H1 (cell line): ENCODE measurements around the gene CDC42EP4. TPM values are rescaled to one million over a fixed set of nuclear protein-coding genes. Genes with fewer than 3 reads are reported as not detected.

Source experiments
- CTCF ChIA-PET: fragments of 300-600 bp; sonication (Branson Sonifier 250); formaldehyde crosslinking; loops from one replicate; lab custom pipeline; 2021; ENCODE audit not compliant: partially characterized antibody; lab: Charles Lee
- POLR2A ChIA-PET: fragments of 300-600 bp; sonication (Branson Sonifier 250); formaldehyde crosslinking; loops from one replicate; lab custom pipeline; 2021; ENCODE audit warnings: inconsistent platforms; ENCODE audit not compliant: partially characterized antibody; lab: Charles Lee
- DNase-seq, 2 experiments: peaks; one replicate each; pipeline versions ENCODE4 v3.0.0 to v3.0.0-alpha.2; 2010 to 2022; ENCODE audit warnings: low spot score in 2 of 2, low read depth in 1 of 2, mixed read lengths in 1 of 2
- FAIRE-seq: peaks from 2 replicates; lab custom pipeline; 2011; peaks lifted over from hg19 to GRCh38; lab: Jason Lieb, UNC
- H2AFZ ChIP-seq: 2 replicates; pipeline ENCODE4 v1.8.1; 2012; ENCODE audit warnings: low read length, inconsistent platforms
- H2AK5ac ChIP-seq: 2 replicates; pipeline ENCODE4 v1.6.1; 2013; ENCODE audit warnings: low read depth, low read length
- H2BK120ac ChIP-seq: replicated peaks from 2 replicates; pipeline ENCODE3; 2013; ENCODE audit warnings: low read depth, low read length, inconsistent platforms
- H2BK12ac ChIP-seq: 2 replicates; pipeline ENCODE4 v1.6.1; 2013; ENCODE audit warnings: low read depth, low read length
- H2BK15ac ChIP-seq: 2 replicates; pipeline ENCODE4 v1.6.1; 2013; ENCODE audit warnings: low read length
- H2BK20ac ChIP-seq: 2 replicates; pipeline ENCODE4 v1.6.1; 2013; ENCODE audit warnings: low read length
- H2BK5ac ChIP-seq: 2 replicates; pipeline ENCODE4 v1.6.1; 2013; ENCODE audit warnings: low read depth, low read length
- H3K14ac ChIP-seq: 2 replicates; pipeline ENCODE4 v1.6.1; 2013; ENCODE audit warnings: inconsistent platforms; ENCODE audit not compliant: insufficient read length
- H3K18ac ChIP-seq: 2 replicates; pipeline ENCODE4 v1.6.1; 2013; ENCODE audit warnings: low read length; ENCODE audit errors: extremely low read depth
- H3K23ac ChIP-seq: 2 replicates; pipeline ENCODE4 v1.6.1; 2013; ENCODE audit warnings: inconsistent platforms; ENCODE audit not compliant: insufficient read length
- H3K23me2 ChIP-seq: 2 replicates; pipeline ENCODE4 v1.6.1; 2013; ENCODE audit warnings: low read depth, low read length
- H3K27ac ChIP-seq: 2 replicates; pipeline ENCODE4 v1.6.1; 2011; ENCODE audit warnings: low read depth, low read length, inconsistent platforms
- H3K27me3 ChIP-seq, 4 experiments: replicated peaks in 1 of 4; 1 replicate in 1 of 4; 2 replicates in 3 of 4; pipeline versions ENCODE4 v1.6.1 to v1.8.1; 2011 to 2013; ENCODE audit warnings: low read length in 3 of 4, mild to moderate bottlenecking in 3 of 4, inconsistent platforms in 2 of 4, mixed read lengths in 2 of 4, moderate library complexity in 1 of 4; ENCODE audit not compliant: control insufficient read depth in 3 of 4, insufficient read depth in 3 of 4; ENCODE audit errors: extremely low read depth in 1 of 4
- H3K36me3 ChIP-seq, 4 experiments: 2 replicates each; pipeline versions ENCODE4 v1.6.1 to v1.8.1; 2011 to 2013; ENCODE audit warnings: mild to moderate bottlenecking in 4 of 4, low read length in 3 of 4, moderate library complexity in 2 of 4, control low read depth in 1 of 4, inconsistent platforms in 1 of 4; ENCODE audit not compliant: insufficient read depth in 4 of 4, control insufficient read depth in 2 of 4
- H3K4ac ChIP-seq: replicated peaks from 2 replicates; pipeline ENCODE3; 2013; ENCODE audit warnings: low read length, low read depth, mixed read lengths, inconsistent platforms; ENCODE audit not compliant: insufficient read length
- H3K4me1 ChIP-seq, 4 experiments: replicated peaks in 1 of 4; 1 replicate in 1 of 4; 2 replicates in 3 of 4; pipeline versions ENCODE4 v1.6.1 to v1.8.1; 2011 to 2013; ENCODE audit warnings: low read length in 3 of 4, inconsistent platforms in 2 of 4, mixed read lengths in 1 of 4; ENCODE audit not compliant: insufficient read depth in 4 of 4, control insufficient read depth in 3 of 4
- H3K4me2 ChIP-seq, 2 experiments: 2 replicates each; pipeline versions ENCODE4 v1.6.1 to v1.8.1; 2011 to 2013; ENCODE audit warnings: low read depth in 2 of 2, low read length in 2 of 2, control low read depth in 1 of 2, inconsistent platforms in 1 of 2, mild to moderate bottlenecking in 1 of 2; ENCODE audit not compliant: insufficient read depth in 1 of 2
- H3K4me3 ChIP-seq, 4 experiments: fragments of 200-600, 300-600 bp in 1 of 4; sonication (generic), shearing (Covaris generic), sonication (Bioruptor Twin) in 1 of 4; 2 replicates each; pipeline versions ENCODE4 v1.5.1 to v1.8.1; 2011 to 2016; ENCODE audit warnings: low read length in 4 of 4, low read depth in 3 of 4, control low read depth in 2 of 4, inconsistent platforms in 2 of 4, mild to moderate bottlenecking in 2 of 4, mixed read lengths in 1 of 4, moderate library complexity in 1 of 4; ENCODE audit not compliant: insufficient read depth in 2 of 4; ENCODE audit errors: extremely low read depth in 1 of 4
- H3K56ac ChIP-seq: replicated peaks from 2 replicates; pipeline ENCODE3; 2013; ENCODE audit warnings: low read depth, mild to moderate bottlenecking, mixed read lengths, low read length, inconsistent platforms; ENCODE audit not compliant: insufficient read length
- H3K79me1 ChIP-seq: 2 replicates; pipeline ENCODE4 v1.6.1; 2013; ENCODE audit warnings: low read depth, low read length, control low read depth
- H3K79me2 ChIP-seq, 2 experiments: 2 replicates each; pipeline versions ENCODE4 v1.6.1 to v1.8.1; 2012 to 2013; ENCODE audit warnings: low read length in 2 of 2, mild to moderate bottlenecking in 2 of 2, inconsistent platforms in 1 of 2; ENCODE audit not compliant: insufficient read depth in 2 of 2, control insufficient read depth in 1 of 2
- H3K9ac ChIP-seq, 4 experiments: replicated peaks in 1 of 4; 1 replicate in 1 of 4; 2 replicates in 3 of 4; pipeline versions ENCODE4 v1.6.1 to v1.8.1; 2011 to 2013; ENCODE audit warnings: low read depth in 3 of 4, low read length in 3 of 4, control low read depth in 2 of 4, mild to moderate bottlenecking in 2 of 4, moderate library complexity in 2 of 4, inconsistent platforms in 1 of 4; ENCODE audit errors: extremely low read depth in 1 of 4
- H3K9me3 ChIP-seq, 2 experiments: 2 replicates each; pipeline versions ENCODE4 v1.6.1 to v1.8.1; 2012 to 2013; ENCODE audit warnings: mild to moderate bottlenecking in 2 of 2, moderate library complexity in 2 of 2, control low read depth in 1 of 2, inconsistent platforms in 1 of 2, low read depth in 1 of 2, low read length in 1 of 2, mixed read lengths in 1 of 2; ENCODE audit not compliant: insufficient read depth in 2 of 2
- H4K20me1 ChIP-seq, 2 experiments: replicated peaks in 1 of 2; 2 replicates each; pipeline versions ENCODE3 to v1.8.1; 2011 to 2013; ENCODE audit warnings: inconsistent platforms in 2 of 2, low read length in 2 of 2, mild to moderate bottlenecking in 1 of 2; ENCODE audit not compliant: insufficient read depth in 2 of 2, control insufficient read depth in 1 of 2
- H4K5ac ChIP-seq: 2 replicates; pipeline ENCODE4 v1.6.1; 2013; ENCODE audit warnings: low read length, low read depth, mixed read lengths, inconsistent platforms; ENCODE audit not compliant: insufficient read length
- H4K8ac ChIP-seq: 2 replicates; pipeline ENCODE4 v1.8.0; 2013; ENCODE audit warnings: mild to moderate bottlenecking, moderate library complexity, low read length, inconsistent platforms; ENCODE audit not compliant: insufficient read depth; ENCODE audit errors: extremely low read depth
- H4K91ac ChIP-seq: replicated peaks from 2 replicates; pipeline ENCODE3; 2013; ENCODE audit warnings: low read length, mixed read lengths, inconsistent platforms; ENCODE audit not compliant: insufficient read length
- CREB1 ChIP-seq: IDR thresholded peaks from 2 replicates; pipeline ENCODE4 v1.6.1; 2012; ENCODE audit warnings: inconsistent platforms
- KDM4A ChIP-seq: IDR thresholded peaks from one replicate; pipeline ENCODE4 v1.7.1; 2012; ENCODE audit warnings: low read depth, mild to moderate bottlenecking, moderate library complexity, low read length, inconsistent platforms; ENCODE audit not compliant: severe bottlenecking
- SAP30 ChIP-seq: fragments of 300-600 bp; sonication (generic); IDR thresholded peaks from 2 replicates; pipeline ENCODE4 v1.7.1; 2012; ENCODE audit warnings: low read length, moderate library complexity, mild to moderate bottlenecking, inconsistent platforms; ENCODE audit not compliant: insufficient read depth, insufficient replicate concordance
- SIN3A ChIP-seq, 2 experiments: IDR thresholded peaks in 1 of 2; conservative IDR thresholded peaks in 1 of 2; 2 replicates each; pipeline ENCODE4 v1.6.1; 2011 to 2012; ENCODE audit warnings: low read length in 2 of 2, improper control_type of control experiment in 1 of 2, low read depth in 1 of 2, mild to moderate bottlenecking in 1 of 2
- TAF1 ChIP-seq: IDR thresholded peaks from 2 replicates; pipeline ENCODE4 v1.6.1; 2011; ENCODE audit warnings: mild to moderate bottlenecking, low read depth, low read length
- TEAD4 ChIP-seq: IDR thresholded peaks from 2 replicates; pipeline ENCODE4 v1.6.1; 2012; ENCODE audit warnings: low read depth, low read length, inconsistent platforms, mixed read lengths
- WGBS, 2 experiments: shearing (Covaris generic) in 1 of 2; methylation state at CpG; one replicate each; pipeline versions ENCODE4 v1.1.6 to v1.1.7; 2013 to 2015; ENCODE audit warnings: low lambda C conversion rate in 2 of 2, mixed read lengths in 2 of 2, inconsistent platforms in 1 of 2, low coverage in 1 of 2, missing lambda C conversion rate in 1 of 2; ENCODE audit not compliant: insufficient replicate concordance in 2 of 2, insufficient coverage in 1 of 2, insufficient read length in 1 of 2; ENCODE audit errors: extremely low coverage in 1 of 2, missing lambda C conversion rate in 1 of 2; 5-methylcytosine and 5-hydroxymethylcytosine counted together
- polyA plus RNA-seq, 7 experiments: library from polyadenylated mRNA; depleted of rRNA in 3 of 7; stranded (reverse) in 5 of 7; unstranded in 2 of 7; fragments of >200 nt in 5 of 7; fragments of 200-250 nt in 2 of 7; gene quantifications; 1 replicate in 5 of 7; 2 replicates in 1 of 7; 4 replicates in 1 of 7; pipeline versions ENCODE4 v1.2.1 to v1.2.3, GENCODE V29; 2011 to 2013; ENCODE audit warnings: missing spikeins in 2 of 7, mixed read lengths in 2 of 7
- total RNA-seq: library from RNA; stranded (reverse); fragmentation: NEBNext Ultra II Directional; extraction: Animal tissue kit (Norgen Biotek cat#: 25700); gene quantifications from 2 replicates; pipeline ENCODE4 v1.2.1, GENCODE V29; 2021

CDC42EP4 gene
- total and polyA plus RNA-seq, 2 of the 8 experiments (the other 6 are each of a cell fraction or from before 2014, with no cell fraction given): 8.8 to 12.6 TPM

GRCh38 chr17:73311428-73311780, 397 bp downstream of the CDC42EP4 start:
- peak overlapping the region; percentile 54 for H4K8ac ChIP-seq
- H3K79me1 ChIP-seq: no peaks in the 10 kb centered on the region; the same call in none of the 2 replicates
- no peak overlapping the region for H3K23ac ChIP-seq
- H3K56ac ChIP-seq: peak overlapping the region; percentile 12
- ChIA-PET POLR2A (interaction anchor here (0.6 to 6.6 kb wide), 9 partner anchors 9 to 91 kb away, joined by 3 to 49 read pairs (median 5); no protein-coding TSS in a partner anchor), CTCF (interaction anchor here (0.8 to 8.5 kb wide), 18 partner anchors 10 to 80 kb away, joined by 3 to 53 read pairs (median 8); partner anchors contain the start of gene CPSF4L)
- peaks cover 2 to 21% (median 17%) of the 10 kb centered on the region in 4 experiments for H3K4me1 ChIP-seq
- 1% methylated on average over 16 of the region's 38 CpGs; no CpG with 5 or more reads in 1 of the 2 experiments for WGBS, 2 experiments
- no peak overlapping the region for H3K27ac ChIP-seq
- peak in 1 of 2 experiments; percentile 71 for DNase-seq
- H3K4ac ChIP-seq: no peak overlapping the region
- H3K23me2 ChIP-seq: peaks cover 16% of the 10 kb centered on the region; the same call in 1 of the 2 replicates
- peaks cover 0 to 10% (median 5%) of the 10 kb centered on the region in 4 experiments; a peak in 3 of 7 replicates for H3K27me3 ChIP-seq
- no peak overlapping the region; the same call in none of the 2 replicates for H3K18ac ChIP-seq
- no peak overlapping the region for H3K14ac ChIP-seq
- 0 out of 2 replicates have a peak overlapping the region, but pooled peaks have one; percentile 42 for H2AFZ ChIP-seq
- H2BK12ac ChIP-seq: no peak overlapping the region
- H2AK5ac ChIP-seq: no peak overlapping the region
- no peak overlapping the region for H4K5ac ChIP-seq
- H3K4me3 ChIP-seq: peak overlapping the region; percentile 78 to 92 (median 82)
- H4K20me1 ChIP-seq: peaks cover 0 to 2% of the 10 kb centered on the region in 2 experiments
- H2BK5ac ChIP-seq: no peak overlapping the region
- peak overlapping the region; percentile 61; the same call in 1 of the 2 replicates for H2BK15ac ChIP-seq
- H2BK120ac ChIP-seq: no peak overlapping the region
- no peaks in the 10 kb centered on the region for H3K9me3 ChIP-seq
- TF ChIP-seq KDM4A: peak; percentile 73
- peak; percentile 16 for TF ChIP-seq SAP30
- no peak for TF ChIP-seq CREB1
- 0 out of 4 replicates have a peak, but pooled peaks of 1 of the 2 experiments have one; percentile 2 for TF ChIP-seq SIN3A (conservative IDR thresholded peaks at IDR 0.05 in 1 of 2, IDR thresholded peaks at IDR 0.05 in 1 of 2; ENCODE audit: low read depth in 1 of 2, low read length in 2 of 2)
- no peak for TF ChIP-seq TEAD4
- no peak for TF ChIP-seq TAF1
- TF ChIP-seq, all 59 proteins: peak for 3
- Histone ChIP-seq H3K4me2 (peak overlapping the region; percentile 93), H2BK20ac (no peak overlapping the region), H3K36me3 (no peaks in the 10 kb centered on the region), H3K9ac (peak overlapping the region; percentile 34 to 73 (median 42); a peak in 3 of 7 replicates), H3K79me2 (peaks cover 0 to 19% of the 10 kb centered on the region in 2 experiments; a peak in 1 of 4 replicates), H4K91ac (peak overlapping the region; percentile 36)
- no peak for FAIRE-seq
